ENCODE data around the gene YARS1. TPM values are rescaled to one million over a fixed set of nuclear protein-coding genes. Genes with fewer than 3 reads are reported as not detected.
A peak's percentile ranks its signal among the peaks of the same experiment; 100 is the strongest.

YARS1 gene
- total and polyA plus RNA-seq, 2 experiments from 2014 or later: 134 to 182 TPM

- Histone ChIP-seq H3K4me1 (ENCODE audit: insufficient read depth) (peaks cover 47% of the 10 kb centered on the region), H3F3A (replicated peaks; ENCODE audit: low read depth) (peaks cover 26% of the 10 kb centered on the region), H3K9me2 (ENCODE audit: insufficient read depth) (no peaks in the 10 kb centered on the region), H3K27me3 (ENCODE audit: insufficient read depth) (no peaks in the 10 kb centered on the region), H3K27ac (ENCODE audit: low read depth) (peak overlapping the region; percentile 99), H3K4me2 (peak overlapping the region; percentile 99), H2AFZ (no peak overlapping the region), H4K20me1 (replicated peaks; ENCODE audit: insufficient read depth) (peaks cover 4% of the 10 kb centered on the region; the same call in 1 of the 2 replicates), H3K4me3 (peak overlapping the region; percentile 95), H3K79me2 (replicated peaks; ENCODE audit: insufficient read depth) (peaks cover 46% of the 10 kb centered on the region), H3K36me3 (ENCODE audit: insufficient read depth) (no peaks in the 10 kb centered on the region)
- Mint-ChIP-seq H3K4me3 (peak overlapping the region; percentile 95), H3K9me3 (0 out of 3 replicates have a peak, but pooled peaks cover 2% of the 10 kb centered on the region), H3K27ac (peak overlapping the region; percentile 51; the same call in 1 of the 2 replicates), H3K27me3 (ENCODE audit: insufficient read depth, low read depth, poor library complexity) (peaks cover 19% of the 10 kb centered on the region), H3K36me3 (ENCODE audit: low read depth) (peaks cover 5% of the 10 kb centered on the region; the same call in 2 of the 3 replicates), H3K4me1 (peaks cover 62% of the 10 kb centered on the region)
- no peak for DNase-seq (ENCODE audit: low spot score)
- TF ChIP-seq ZNF331 (CRISPR knock-in tag; IDR thresholded peaks at IDR 0.05; ENCODE audit: low read depth): no peak
- no peak for ATAC-seq
These were observed 61.4 kb downstream of the YARS1 start for GRCh38 chr1:32755810-32756159.

GRCh38 chr1:32755098-32755809, 61.9 kb downstream of the YARS1 start:
- H3K4me1 ChIP-seq (ENCODE audit: insufficient read depth): peaks cover 44% of the 10 kb centered on the region
- Mint-ChIP-seq H3K27me3 (ENCODE audit: insufficient read depth, low read depth, poor library complexity) (peaks cover 16% of the 10 kb centered on the region), H3K4me3 (peak overlapping the region; percentile 95), H3K36me3 (ENCODE audit: low read depth) (peaks cover 5% of the 10 kb centered on the region; the same call in 2 of the 3 replicates), H3K9me3 (0 out of 3 replicates have a peak, but pooled peaks cover 2% of the 10 kb centered on the region), H3K27ac (peak overlapping the region; percentile 92), H3K4me1 (peaks cover 59% of the 10 kb centered on the region)
- DNase-seq (ENCODE audit: low spot score) (peak; percentile 83), ATAC-seq (peak; percentile 6)
- H3K27ac ChIP-seq (ENCODE audit: low read depth): peak overlapping the region; percentile 99
- H3K4me2 ChIP-seq: peak overlapping the region; percentile 99
- H3K27me3 ChIP-seq (ENCODE audit: insufficient read depth): no peaks in the 10 kb centered on the region
- H2AFZ ChIP-seq: no peak overlapping the region
- H3K79me2 ChIP-seq (replicated peaks; ENCODE audit: insufficient read depth): peaks cover 46% of the 10 kb centered on the region
- peak overlapping the region; percentile 95 for H3K4me3 ChIP-seq
- peaks cover 4% of the 10 kb centered on the region; the same call in 1 of the 2 replicates for H4K20me1 ChIP-seq (replicated peaks; ENCODE audit: insufficient read depth)
- TF ChIP-seq CREB1 (CRISPR knock-in tag; IDR thresholded peaks at IDR 0.05; ENCODE audit: low read depth) (0 out of 2 replicates have a peak, but pooled peaks have one; percentile 32), NANOG (IDR thresholded peaks at IDR 0.05; ENCODE audit: borderline replicate concordance) (no peak), ZNF462 (CRISPR knock-in tag; IDR thresholded peaks at IDR 0.05) (no peak), ZNF331 (CRISPR knock-in tag; IDR thresholded peaks at IDR 0.05; ENCODE audit: low read depth) (no peak), CTCF (conservative IDR thresholded peaks at IDR 0.05; ENCODE audit: low read depth in 2 of 2) (peak in 1 of 2 experiments; percentile 25; a peak in 2 of 4 replicates)
- no peaks in the 10 kb centered on the region for H3K36me3 ChIP-seq (ENCODE audit: insufficient read depth)
- H3F3A ChIP-seq (replicated peaks; ENCODE audit: low read depth): peaks cover 22% of the 10 kb centered on the region
- no peaks in the 10 kb centered on the region for H3K9me2 ChIP-seq (ENCODE audit: insufficient read depth)
